ENCODE results near the gene YWHAG. TPM values are rescaled to one million over a fixed set of nuclear protein-coding genes. Genes with fewer than 3 reads are reported as not detected.

Gene YWHAG
- total and polyA plus RNA-seq, 9 of the 15 experiments (the other 6 are each of a cell fraction or from before 2014, with no cell fraction given) = 30.4 to 246 (median 94.5) TPM

GRCh38 chr7:76353744-76354143 lies 5.0 kb downstream of the YWHAG start:
- intact Hi-C loops (cut with micrococcal nuclease) = no loop called here
- BruUV-seq (replicated peaks) = no TSS peak
- in situ Hi-C loops (cut with MboI) = no loop called here
- DNase-seq (ENCODE audit: extremely low read depth in 1 of 4, low spot score in 3 of 4) = no peak
- Histone ChIP-seq H3K36me3 (ENCODE audit: control insufficient read depth, insufficient read depth, low read length) (peaks cover 89% of the 10 kb centered on the region), H3K9me1 (ENCODE audit: control insufficient read depth, insufficient read depth, low read length) (peaks cover 5% of the 10 kb centered on the region), H3K4me1 (replicated peaks in 1 of 2; ENCODE audit: control insufficient read depth in 2 of 2, insufficient read depth in 2 of 2, low read length in 2 of 2) (peaks cover 4 to 19% of the 10 kb centered on the region in 2 experiments), H3K27me3 (ENCODE audit: control insufficient read depth in 2 of 2, insufficient read depth in 2 of 2, low read length in 2 of 2) (no peaks in the 10 kb centered on the region), H3K79me2 (ENCODE audit: control insufficient read depth, insufficient read depth, low read length) (peaks cover 100% of the 10 kb centered on the region), H3K4me2 (ENCODE audit: insufficient read depth, low read length) (no peak overlapping the region), H3K4me3 (no peak overlapping the region), H3K27ac (ENCODE audit: extremely low read depth, low read depth, low read length) (no peak overlapping the region), H3K9me3 (replicated peaks; ENCODE audit: control insufficient read depth, insufficient read depth, low read depth, low read length) (no peaks in the 10 kb centered on the region), H2AFZ (ENCODE audit: low read depth, low read length) (no peak overlapping the region), H4K20me1 (replicated peaks; ENCODE audit: control insufficient read depth, insufficient read depth, low read length) (peaks cover 56% of the 10 kb centered on the region), H3K9ac (ENCODE audit: insufficient read depth in 1 of 2, low read depth in 2 of 2, low read length in 2 of 2) (no peak overlapping the region)
- ATAC-seq = no peak
- CTCF ChIA-PET (ENCODE audit: low intra/inter-chr PET ratio) = no interaction called here
- 86% methylated on average over 5 of the region's 5 CpGs for WGBS (ENCODE audit: insufficient coverage, low coverage, missing lambda C conversion rate)
- POLR2A ChIA-PET = interaction anchor here (0.5 to 3.8 kb wide), 8 partner anchors 9 to 1526 kb away, joined by 3 to 15 read pairs (median 4); no protein-coding TSS in a partner anchor
- TF ChIP-seq SMARCE1 (IDR thresholded peaks at IDR 0.05) (no peak), ZBTB43 (CRISPR knock-in tag; IDR thresholded peaks at IDR 0.05) (no peak), NR2C1 (IDR thresholded peaks at IDR 0.05) (no peak), NR2C1 (tag; IDR thresholded peaks at IDR 0.05) (no peak), HNRNPH1 (optimal IDR thresholded peaks at IDR 0.05; ENCODE audit: low read depth, low read length) (no peak), ZNF512 (tag; IDR thresholded peaks at IDR 0.05) (no peak), ATF7 (IDR thresholded peaks at IDR 0.05) (no peak), MXI1 (IDR thresholded peaks at IDR 0.05; ENCODE audit: low read depth, low read length) (no peak), MBD1 (CRISPR knock-in tag; IDR thresholded peaks at IDR 0.05) (no peak), CREBBP (IDR thresholded peaks at IDR 0.05; ENCODE audit: low read depth, low read length) (no peak), ZKSCAN1 (IDR thresholded peaks at IDR 0.05; ENCODE audit: low read depth, low read length) (no peak), ZNF511 (CRISPR knock-in tag; IDR thresholded peaks at IDR 0.05) (no peak), CHD2 (IDR thresholded peaks at IDR 0.05; ENCODE audit: low read depth, low read length) (no peak)
- FAIRE-seq = no peak
